H9 (cell line): ENCODE measurements around the gene STXBP6. TPM values are rescaled to one million over a fixed set of nuclear protein-coding genes. Genes with fewer than 3 reads are reported as not detected.

ENCODE experiments used
- DNase-seq: peaks from one replicate; pipeline ENCODE4 v3.0.0-alpha.2; 2017
- H2AFZ ChIP-seq: one replicate; pipeline ENCODE4 v1.6.1; 2013; ENCODE audit warnings: mild to moderate bottlenecking, low read length, control low read depth, moderate library complexity
- H2AK5ac ChIP-seq: 2 replicates; pipeline ENCODE4 v1.6.1; 2013; ENCODE audit warnings: low read length, control low read depth, mixed read lengths; ENCODE audit not compliant: insufficient read length
- H2BK120ac ChIP-seq: one replicate; pipeline ENCODE4 v1.6.1; 2013; ENCODE audit warnings: low read depth, mild to moderate bottlenecking, low read length, control low read depth, inconsistent platforms; ENCODE audit not compliant: poor library complexity, severe bottlenecking
- H2BK12ac ChIP-seq: 2 replicates; pipeline ENCODE4 v1.6.1; 2013; ENCODE audit warnings: low read length, control low read depth, mixed read lengths, low read depth; ENCODE audit not compliant: insufficient read length
- H2BK15ac ChIP-seq: 2 replicates; pipeline ENCODE4 v1.6.1; 2013; ENCODE audit warnings: low read depth, low read length, control low read depth
- H2BK20ac ChIP-seq: one replicate; pipeline ENCODE4 v1.6.1; 2013; ENCODE audit warnings: low read depth, mild to moderate bottlenecking, low read length, control low read depth, inconsistent platforms; ENCODE audit not compliant: poor library complexity, severe bottlenecking
- H2BK5ac ChIP-seq: 2 replicates; pipeline ENCODE4 v1.6.1; 2013; ENCODE audit warnings: low read length, control low read depth, mixed read lengths; ENCODE audit not compliant: insufficient read length
- H3K14ac ChIP-seq: 2 replicates; pipeline ENCODE4 v1.6.1; 2013; ENCODE audit warnings: low read length, control low read depth; ENCODE audit not compliant: insufficient read depth
- H3K18ac ChIP-seq: 2 replicates; pipeline ENCODE4 v1.6.1; 2013; ENCODE audit warnings: low read depth, mild to moderate bottlenecking, mixed read lengths, low read length, control low read depth; ENCODE audit not compliant: insufficient read length
- H3K23ac ChIP-seq: 2 replicates; pipeline ENCODE4 v1.6.1; 2013; ENCODE audit warnings: low read length, control low read depth, mixed read lengths, low read depth; ENCODE audit not compliant: insufficient read length
- H3K23me2 ChIP-seq: 2 replicates; pipeline ENCODE4 v1.6.1; 2013; ENCODE audit warnings: low read depth, mild to moderate bottlenecking, mixed read lengths, low read length, control low read depth; ENCODE audit not compliant: insufficient read length, poor library complexity, severe bottlenecking
- H3K27ac ChIP-seq: 2 replicates; pipeline ENCODE4 v1.5.1; 2013; ENCODE audit warnings: low read length, control low read depth, mixed read lengths, low read depth; ENCODE audit not compliant: insufficient read length
- H3K27me3 ChIP-seq: 2 replicates; pipeline ENCODE4 v1.6.1; 2013; ENCODE audit warnings: low read length, control low read depth, inconsistent platforms; ENCODE audit not compliant: insufficient read depth
- H3K4ac ChIP-seq: 2 replicates; pipeline ENCODE4 v1.6.1; 2013; ENCODE audit warnings: low read depth, mild to moderate bottlenecking, control low read depth, inconsistent platforms, low read length, moderate library complexity
- H3K4me1 ChIP-seq: 2 replicates; pipeline ENCODE4 v1.6.1; 2013; ENCODE audit warnings: low read length, control low read depth, inconsistent platforms; ENCODE audit not compliant: insufficient read depth
- H3K4me2 ChIP-seq: 2 replicates; pipeline ENCODE4 v1.6.1; 2013; ENCODE audit warnings: low read length, control low read depth, mixed read lengths; ENCODE audit not compliant: insufficient read length, insufficient read depth
- H3K56ac ChIP-seq: 2 replicates; pipeline ENCODE4 v1.6.1; 2013; ENCODE audit warnings: low read depth, mild to moderate bottlenecking, mixed read lengths, low read length, control low read depth; ENCODE audit not compliant: insufficient read length
- H3K79me1 ChIP-seq: 2 replicates; pipeline ENCODE4 v1.6.1; 2013; ENCODE audit warnings: low read depth, mild to moderate bottlenecking, moderate library complexity, low read length, control low read depth, inconsistent platforms; ENCODE audit not compliant: insufficient read depth, poor library complexity, severe bottlenecking
- H3K79me2 ChIP-seq: 2 replicates; pipeline ENCODE4 v1.6.1; 2013; ENCODE audit warnings: low read length, control low read depth, inconsistent platforms; ENCODE audit not compliant: insufficient read depth
- H3K9ac ChIP-seq: 2 replicates; pipeline ENCODE4 v1.6.1; 2013; ENCODE audit warnings: low read length, control low read depth, mixed read lengths; ENCODE audit not compliant: insufficient read length; ENCODE audit errors: extremely low read depth
- H3K9me3 ChIP-seq: one replicate; pipeline ENCODE4 v1.6.1; 2013; ENCODE audit warnings: low read depth, low read length, inconsistent platforms; ENCODE audit not compliant: control insufficient read depth
- H3T11ph ChIP-seq: one replicate; pipeline ENCODE4 v1.6.1; 2013; ENCODE audit warnings: mild to moderate bottlenecking, low read length, control low read depth, inconsistent platforms
- H4K20me1 ChIP-seq: one replicate; pipeline ENCODE4 v1.6.1; 2013; ENCODE audit not compliant: control insufficient read depth, insufficient read length, insufficient read depth
- H4K5ac ChIP-seq: 2 replicates; pipeline ENCODE4 v1.6.1; 2013; ENCODE audit warnings: low read depth, mild to moderate bottlenecking, mixed read lengths, low read length, control low read depth; ENCODE audit not compliant: insufficient read length
- H4K8ac ChIP-seq: replicated peaks from 2 replicates; pipeline ENCODE4 v1.6.1; 2013; ENCODE audit warnings: low read length, control low read depth, mixed read lengths, low read depth; ENCODE audit not compliant: insufficient read length
- H4K91ac ChIP-seq: 2 replicates; pipeline ENCODE4 v1.6.1; 2013; ENCODE audit warnings: low read depth, mild to moderate bottlenecking, moderate library complexity, mixed read lengths, low read length, control low read depth; ENCODE audit not compliant: insufficient read length
- H3K27ac Mint-ChIP-seq, 3 experiments: 2 replicates in 2 of 3; 3 replicates in 1 of 3; pipeline ENCODE4 v1.8.0; 2020 to 2021; ENCODE audit warnings: mixed read lengths in 3 of 3, mild to moderate bottlenecking in 1 of 3, moderate library complexity in 1 of 3
- H3K27me3 Mint-ChIP-seq: 2 replicates; pipeline ENCODE4 v1.8.0; 2021; ENCODE audit warnings: low read depth, mild to moderate bottlenecking, moderate library complexity, mixed read lengths
- H3K36me3 Mint-ChIP-seq, 3 experiments: 2 replicates in 2 of 3; 3 replicates in 1 of 3; pipeline ENCODE4 v1.8.0; 2020 to 2021; ENCODE audit warnings: low read depth in 3 of 3, mixed read lengths in 3 of 3; ENCODE audit not compliant: insufficient read depth in 1 of 3
- H3K4me1 Mint-ChIP-seq, 2 experiments: 2 replicates each; pipeline ENCODE4 v1.8.0; 2020; ENCODE audit warnings: mixed read lengths in 2 of 2
- H3K4me3 Mint-ChIP-seq, 2 experiments: 2 replicates in 1 of 2; 3 replicates in 1 of 2; pipeline ENCODE4 v1.8.0; 2020 to 2021; ENCODE audit warnings: mild to moderate bottlenecking in 2 of 2, mixed read lengths in 2 of 2, moderate library complexity in 1 of 2
- H3K9me3 Mint-ChIP-seq, 2 experiments: 2 replicates in 1 of 2; 3 replicates in 1 of 2; pipeline ENCODE4 v1.8.0; 2020; ENCODE audit warnings: mild to moderate bottlenecking in 2 of 2, mixed read lengths in 2 of 2, moderate library complexity in 1 of 2
- WGBS: extraction: QIAGEN DNeasy Blood & Tissue Kit; methylation state at CpG from one replicate; pipeline ENCODE4 v1.1.7; 2013; ENCODE audit warnings: missing lambda C conversion rate, low lambda C conversion rate, mixed read lengths; ENCODE audit not compliant: insufficient read length; ENCODE audit errors: extremely low coverage; 5-methylcytosine and 5-hydroxymethylcytosine counted together
- total RNA-seq: library from RNA; stranded (reverse); gene quantifications from 2 replicates; pipeline ENCODE4 v1.2.1, GENCODE V29; 2021
- TF ChIP-seq, protein P1 (sequence below): fragments of 200-600 bp; sonication (generic); conservative IDR thresholded peaks from 3 replicates; pipeline ENCODE4 v1.8.0; 2021; ENCODE audit warnings: antibody characterized with exemption, mild to moderate bottlenecking

Gene STXBP6
- total RNA-seq, 1 experiment from 2014 or later = 3.6 TPM

DNA sequence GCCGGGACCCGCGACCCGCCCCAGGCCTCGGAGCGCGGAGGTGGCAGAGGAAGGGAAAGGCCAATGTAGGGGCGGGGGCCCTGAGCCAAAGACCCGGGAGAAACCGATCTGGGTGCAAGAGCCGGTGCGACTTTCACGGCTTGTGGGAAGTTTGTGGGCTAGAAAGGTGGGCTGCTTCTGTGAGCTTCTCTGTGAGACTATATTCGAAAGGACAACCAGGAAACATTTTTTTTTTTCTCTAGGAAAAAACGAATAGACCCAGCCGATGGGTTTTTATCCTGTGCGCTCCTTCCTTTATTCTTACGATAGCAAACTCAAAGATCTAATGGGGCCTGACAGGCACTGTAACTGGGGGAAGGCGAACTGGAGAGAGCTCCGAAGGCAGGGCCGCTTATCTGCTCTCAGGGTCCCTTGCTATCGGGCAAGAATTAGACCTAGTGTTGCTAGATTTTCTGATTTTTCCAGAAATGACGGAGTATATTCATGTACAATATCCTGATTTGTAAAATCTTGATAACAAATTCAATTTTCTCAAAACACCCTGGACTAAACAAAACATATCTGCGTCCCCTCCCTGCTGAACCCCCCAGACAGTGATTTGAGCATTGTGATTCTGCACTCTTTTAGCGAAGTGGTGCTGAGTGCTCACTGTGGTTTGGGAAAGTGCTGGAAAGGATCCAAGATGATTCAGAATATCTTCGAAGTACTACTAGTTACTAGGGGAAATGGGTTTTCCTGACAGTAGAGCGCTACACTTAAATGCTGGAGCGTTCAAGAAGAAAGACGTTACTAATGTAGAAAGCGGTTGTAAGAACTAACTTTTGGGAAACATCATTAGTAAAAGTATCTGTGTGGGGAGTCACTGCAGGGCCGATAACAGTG lies 563 bp upstream of the STXBP6 start:
- H3K9me3 ChIP-seq = no peaks in the 10 kb centered on the region
- H3K27ac Mint-ChIP-seq = peak overlapping the region in 1 of 3 experiments; percentile 76; a peak in 1 of 7 replicates
- peak overlapping the region; percentile 78 for H3K4me2 ChIP-seq
- no peaks in the 10 kb centered on the region for H3K36me3 Mint-ChIP-seq
- H3K9me3 Mint-ChIP-seq = peaks cover 2 to 3% of the 10 kb centered on the region in 2 experiments; a peak in 1 of 5 replicates
- H3K23me2 ChIP-seq = peaks cover 12% of the 10 kb centered on the region
- H3K4ac ChIP-seq = no peak overlapping the region
- no peak overlapping the region for H2BK120ac ChIP-seq
- H3K27ac ChIP-seq = no peak overlapping the region
- H2AFZ ChIP-seq = peak overlapping the region; percentile 40
- H3K9ac ChIP-seq = no peak overlapping the region
- DNase-seq = no peak
- no peaks in the 10 kb centered on the region for H3K79me2 ChIP-seq
- no peak overlapping the region for H4K8ac ChIP-seq
- TF ChIP-seq, protein P1, sequence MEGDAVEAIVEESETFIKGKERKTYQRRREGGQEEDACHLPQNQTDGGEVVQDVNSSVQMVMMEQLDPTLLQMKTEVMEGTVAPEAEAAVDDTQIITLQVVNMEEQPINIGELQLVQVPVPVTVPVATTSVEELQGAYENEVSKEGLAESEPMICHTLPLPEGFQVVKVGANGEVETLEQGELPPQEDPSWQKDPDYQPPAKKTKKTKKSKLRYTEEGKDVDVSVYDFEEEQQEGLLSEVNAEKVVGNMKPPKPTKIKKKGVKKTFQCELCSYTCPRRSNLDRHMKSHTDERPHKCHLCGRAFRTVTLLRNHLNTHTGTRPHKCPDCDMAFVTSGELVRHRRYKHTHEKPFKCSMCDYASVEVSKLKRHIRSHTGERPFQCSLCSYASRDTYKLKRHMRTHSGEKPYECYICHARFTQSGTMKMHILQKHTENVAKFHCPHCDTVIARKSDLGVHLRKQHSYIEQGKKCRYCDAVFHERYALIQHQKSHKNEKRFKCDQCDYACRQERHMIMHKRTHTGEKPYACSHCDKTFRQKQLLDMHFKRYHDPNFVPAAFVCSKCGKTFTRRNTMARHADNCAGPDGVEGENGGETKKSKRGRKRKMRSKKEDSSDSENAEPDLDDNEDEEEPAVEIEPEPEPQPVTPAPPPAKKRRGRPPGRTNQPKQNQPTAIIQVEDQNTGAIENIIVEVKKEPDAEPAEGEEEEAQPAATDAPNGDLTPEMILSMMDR = no peak
- no peak overlapping the region for H3K23ac ChIP-seq
- H2BK15ac ChIP-seq = no peak overlapping the region
- no peak overlapping the region for H2BK20ac ChIP-seq
- no peak overlapping the region for H4K5ac ChIP-seq
- peak overlapping the region; percentile 71 to 90 for H3K4me3 Mint-ChIP-seq
- H3K4me1 Mint-ChIP-seq = peaks cover 25 to 30% of the 10 kb centered on the region in 2 experiments
- H2BK5ac ChIP-seq = no peak overlapping the region
- H3K27me3 Mint-ChIP-seq = peaks cover 61% of the 10 kb centered on the region
- H3K4me1 ChIP-seq = peaks cover 2% of the 10 kb centered on the region; the same call in 1 of the 2 replicates
- H4K20me1 ChIP-seq = no peaks in the 10 kb centered on the region
- no peaks in the 10 kb centered on the region for H3K79me1 ChIP-seq
- H3K56ac ChIP-seq = no peak overlapping the region
- no peak overlapping the region for H2BK12ac ChIP-seq
- H3K27me3 ChIP-seq = peaks cover 22% of the 10 kb centered on the region; the same call in 1 of the 2 replicates
- no peak overlapping the region for H3K14ac ChIP-seq
- no peak overlapping the region for H2AK5ac ChIP-seq
- WGBS = no CpG with 5 or more reads among the region's 31 CpGs
- H3K18ac ChIP-seq = no peak overlapping the region
- no peak overlapping the region for H3T11ph ChIP-seq
- H4K91ac ChIP-seq = no peak overlapping the region
